OCI-M2 (cell line): Measurements from ENCODE around the gene DHRS11.
"Not testable (repeated sequence)": the region's sequence is repeated elsewhere in the genome, so short reads cannot be mapped to it uniquely, and the experiment has no call there.

Experiments used
- DNase-seq: peaks from one replicate; lab custom pipeline; 2025; ENCODE audit not compliant: unreplicated experiment; lab: John Stamatoyannopoulos, UW

DHRS11 gene

DNA sequence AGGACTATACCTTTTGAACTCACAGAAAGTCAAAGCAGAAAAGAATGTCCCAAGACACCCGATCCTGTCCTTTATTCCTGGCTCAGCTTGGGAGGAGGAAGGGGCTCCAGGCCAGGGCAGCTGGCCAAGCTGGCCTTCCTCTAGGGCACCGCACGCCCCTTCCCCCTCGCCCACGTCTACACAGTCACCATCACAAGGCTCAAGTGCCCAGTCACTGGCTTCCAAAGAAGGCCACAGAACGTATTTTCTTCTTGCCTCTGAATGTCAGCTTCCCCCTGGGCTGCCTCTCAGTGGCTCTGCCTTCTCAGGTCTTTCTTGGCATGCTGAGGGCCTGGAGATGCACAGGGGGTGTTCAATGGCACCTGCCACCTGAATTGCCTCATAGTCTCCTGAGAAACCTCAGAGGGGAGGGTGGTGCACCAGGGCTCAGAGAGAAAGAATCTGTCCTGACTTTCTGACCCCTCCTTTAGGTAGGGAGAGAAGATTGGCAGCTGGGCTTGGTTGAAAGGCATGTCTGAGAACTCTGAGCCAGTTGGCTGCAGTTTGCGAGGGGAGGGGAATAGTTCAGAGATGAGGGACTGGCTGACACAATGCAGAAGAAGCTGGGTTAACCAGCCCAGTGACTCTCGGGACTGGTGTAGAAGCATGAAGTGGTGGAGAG, 2.1 kb downstream of the DHRS11 start:
- DNase-seq: no peak

DNA sequence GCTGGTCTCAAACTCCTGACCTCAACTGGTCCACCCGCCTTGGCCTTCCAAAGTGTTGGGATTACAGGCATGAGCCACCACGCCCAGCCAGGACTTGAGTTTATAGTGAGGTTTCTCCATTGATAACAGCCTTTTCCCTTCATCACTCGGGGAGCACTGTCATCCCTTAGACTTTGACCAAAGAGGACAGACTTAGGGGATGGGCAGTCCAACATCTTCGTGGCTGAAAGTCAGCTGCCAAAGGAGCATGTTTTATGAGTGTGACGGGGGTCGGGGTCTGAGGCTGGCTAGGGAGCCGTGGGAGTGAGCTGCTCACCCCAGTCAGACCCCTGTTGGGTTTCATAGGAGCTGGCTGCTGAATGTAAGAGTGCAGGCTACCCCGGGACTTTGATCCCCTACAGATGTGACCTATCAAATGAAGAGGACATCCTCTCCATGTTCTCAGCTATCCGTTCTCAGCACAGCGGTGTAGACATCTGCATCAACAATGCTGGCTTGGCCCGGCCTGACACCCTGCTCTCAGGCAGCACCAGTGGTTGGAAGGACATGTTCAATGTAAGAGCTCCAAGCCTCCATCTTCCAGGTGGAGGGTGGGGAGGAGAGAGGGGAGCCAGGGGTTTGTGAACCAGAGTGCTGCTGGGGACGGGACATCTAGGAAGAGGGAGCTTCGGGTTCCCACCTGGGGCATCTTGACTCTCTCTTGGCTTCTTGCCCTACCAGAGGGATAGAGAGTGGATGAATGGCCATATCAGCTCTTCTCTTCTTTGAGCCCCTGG, 3.1 kb downstream of the DHRS11 start:
- no peak for DNase-seq

DNA sequence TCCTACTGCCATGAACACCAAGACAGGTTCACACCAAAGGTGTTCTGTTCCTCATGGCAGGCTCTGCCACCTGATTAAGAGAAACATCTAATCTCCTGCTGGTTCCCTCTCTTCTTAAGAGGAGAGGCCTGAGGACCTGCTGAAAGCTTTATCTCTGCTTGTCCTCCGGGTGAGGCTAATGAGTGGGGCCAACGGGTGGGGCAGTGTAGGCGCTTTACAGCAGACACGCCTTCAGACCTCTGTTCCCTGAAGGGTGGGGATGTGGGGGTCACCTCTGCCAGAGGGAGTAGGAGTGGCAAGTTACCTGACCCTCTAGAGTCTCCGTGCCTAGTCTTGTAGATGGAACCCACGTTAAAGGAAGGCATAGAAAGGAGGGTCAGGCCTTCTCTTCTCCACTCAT, 5.5 kb downstream of the DHRS11 start:
- DNase-seq: no peak

DNA sequence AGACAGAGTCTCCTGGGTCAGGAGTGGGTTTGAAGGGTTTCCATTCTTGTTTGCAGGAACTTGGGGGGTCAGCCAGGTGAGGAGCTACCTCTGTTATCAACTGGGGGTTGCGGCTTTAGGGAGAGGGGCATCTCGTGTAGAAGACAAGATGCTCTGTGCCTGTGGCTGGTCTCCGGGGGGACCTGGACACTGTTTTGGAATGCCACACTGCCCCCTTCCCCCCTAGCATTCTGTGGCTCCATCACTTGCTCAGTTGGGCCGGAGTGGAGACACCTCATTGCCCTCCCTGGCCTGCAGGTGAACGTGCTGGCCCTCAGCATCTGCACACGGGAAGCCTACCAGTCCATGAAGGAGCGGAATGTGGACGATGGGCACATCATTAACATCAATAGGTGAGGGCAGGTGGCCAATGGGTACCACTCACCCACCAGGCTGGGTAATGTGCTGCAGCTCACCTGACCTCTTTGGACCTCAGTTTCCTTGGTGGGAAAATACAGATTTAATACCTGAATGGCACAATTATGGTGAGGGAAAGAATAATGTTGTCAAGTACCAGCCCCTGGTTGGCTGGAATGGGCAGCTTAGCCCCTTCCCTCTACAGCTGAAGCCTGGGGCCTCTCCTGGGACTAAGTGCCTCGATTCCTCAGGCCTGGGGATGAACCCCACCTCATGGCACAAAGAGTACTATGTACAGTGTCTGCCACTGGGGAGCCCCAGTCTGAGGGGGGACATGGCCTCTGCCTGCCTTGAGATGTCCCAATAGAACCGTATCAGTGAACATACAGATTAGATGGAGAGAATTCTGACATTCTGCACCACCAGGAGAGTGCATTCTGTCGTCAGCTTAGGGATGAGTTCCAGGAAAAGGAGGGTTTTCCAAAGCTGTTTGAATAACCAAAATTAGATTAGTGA, 6.4 kb downstream of the DHRS11 start:
- DNase-seq: no peak

GRCh38 chr17:36598951-36599401, 7.3 kb downstream of the DHRS11 start:
- DNase-seq: no peak

GRCh38 chr17:36599546-36600250, 8.0 kb downstream of the DHRS11 start:
- DNase-seq: no peak

- DNase-seq: no peak
Observed at GRCh38 chr17:36600465-36600864, 8.8 kb downstream of the DHRS11 start.

GRCh38 chr17:36600936-36601302, 9.2 kb downstream of the DHRS11 start:
- DNase-seq: no peak

DNA sequence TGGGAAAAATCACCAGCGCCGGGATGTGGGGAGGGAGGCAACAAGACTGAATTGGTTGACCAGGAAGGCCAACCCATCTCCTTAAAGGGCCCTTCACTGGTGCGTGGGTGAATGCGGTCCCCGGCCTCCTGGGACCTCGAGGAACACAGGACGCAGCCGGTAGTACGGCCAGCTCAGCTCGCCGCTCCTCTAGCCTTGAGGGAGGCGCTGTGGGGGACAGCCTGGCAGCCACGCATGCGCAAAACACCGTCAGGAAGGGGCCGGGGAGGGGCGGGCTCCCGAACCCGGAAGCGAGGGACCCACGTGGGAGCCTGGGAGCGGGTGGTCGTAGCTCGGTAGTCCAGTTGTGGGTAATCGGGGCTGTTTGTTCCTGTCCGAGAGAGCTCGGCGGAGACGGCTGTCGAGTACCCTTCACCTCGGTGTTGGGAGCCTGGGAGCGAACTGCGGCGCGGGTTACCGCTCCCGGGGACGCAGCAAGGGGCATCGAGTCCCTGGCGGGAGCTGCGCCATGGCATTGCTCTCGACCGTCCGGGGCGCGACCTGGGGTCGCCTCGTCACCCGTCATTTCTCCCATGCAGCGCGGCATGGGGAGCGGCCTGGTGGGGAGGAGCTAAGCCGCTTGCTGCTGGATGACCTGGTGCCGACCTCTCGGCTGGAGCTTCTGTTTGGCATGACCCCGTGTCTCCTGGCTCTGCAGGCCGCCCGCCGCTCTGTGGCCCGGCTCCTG, 9.8 kb downstream of the DHRS11 start, which contains the start of gene MRM1:
Gene MRM1, plus strand, starts transcription at position 281 of the 727 bp plus-strand sequence. Its CDS starts 228 bp downstream, at position 509.
- peak; percentile 63 for DNase-seq

DNA sequence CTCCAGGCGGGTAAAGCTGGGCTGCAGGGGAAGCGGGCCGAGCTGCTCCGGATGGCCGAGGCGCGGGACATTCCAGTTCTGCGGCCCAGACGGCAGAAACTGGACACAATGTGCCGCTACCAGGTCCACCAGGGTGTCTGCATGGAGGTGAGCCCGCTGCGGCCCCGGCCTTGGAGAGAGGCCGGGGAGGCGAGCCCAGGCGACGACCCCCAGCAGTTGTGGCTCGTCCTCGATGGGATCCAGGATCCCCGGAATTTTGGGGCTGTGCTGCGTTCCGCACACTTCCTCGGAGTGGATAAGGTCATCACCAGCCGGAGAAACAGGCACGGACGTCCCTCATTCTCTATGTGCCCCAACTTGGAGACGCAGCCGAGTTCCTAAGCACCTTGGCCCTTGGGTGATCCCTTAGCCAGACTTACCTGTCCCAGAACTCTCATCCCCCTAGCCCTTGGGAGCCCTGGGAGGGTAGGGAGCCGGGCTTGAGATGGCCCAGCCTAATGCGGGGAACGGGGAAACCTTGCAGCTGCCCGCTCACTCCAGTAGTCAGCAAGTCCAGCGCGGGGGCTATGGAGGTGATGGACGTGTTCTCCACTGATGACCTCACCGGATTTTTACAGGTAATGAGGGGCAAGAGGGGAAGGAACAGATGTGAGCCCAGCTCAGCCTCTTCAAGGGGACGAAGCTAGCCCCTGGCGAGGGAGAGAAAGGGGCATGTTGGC, 10.5 kb downstream of the DHRS11 start:
- no peak for DNase-seq

- DNase-seq: peak; percentile 36
Observed at GRCh38 chr17:36602924-36603384, 11.3 kb downstream of the DHRS11 start.

DNA sequence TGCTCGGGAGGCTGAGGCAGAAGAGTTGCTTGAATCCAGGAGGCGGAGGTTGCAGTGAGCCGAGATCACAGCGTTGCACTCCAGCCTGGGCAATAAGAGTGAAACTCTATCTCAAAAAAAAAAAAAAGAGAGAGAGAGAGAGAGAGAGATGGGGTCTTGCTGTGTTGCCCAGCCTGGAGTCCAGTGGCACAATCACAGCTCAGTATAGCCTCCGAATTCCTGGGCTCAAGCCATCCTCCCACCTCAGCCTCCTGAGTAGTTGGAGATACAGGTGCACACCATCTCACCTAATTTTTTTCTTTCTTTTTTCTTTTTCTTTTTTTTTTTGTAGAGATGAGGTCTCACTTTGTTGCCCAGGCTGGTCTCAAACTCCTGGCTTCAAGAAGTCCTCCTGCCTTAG, 13.3 kb downstream of the DHRS11 start:
- not testable (repeated sequence) for DNase-seq

DNA sequence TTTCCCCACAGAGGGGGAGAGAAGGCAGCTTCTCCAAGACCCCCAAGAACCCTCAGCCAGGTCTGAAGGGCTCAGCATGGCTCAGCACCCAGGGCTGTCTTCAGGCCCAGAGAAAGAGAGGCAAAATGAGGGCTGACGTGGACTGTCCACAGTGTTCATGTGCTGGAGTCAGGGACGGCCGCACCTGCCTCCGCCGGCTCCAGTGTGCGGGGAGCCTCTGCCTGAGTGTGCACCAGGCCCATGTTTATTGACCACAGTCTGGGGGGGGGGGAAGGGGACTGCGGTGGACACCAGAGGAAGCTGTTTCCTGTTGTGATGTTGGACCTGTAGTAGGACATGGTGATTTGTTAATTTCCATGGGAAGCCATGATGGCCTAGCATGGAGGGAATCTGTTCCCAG, 16.6 kb downstream of the DHRS11 start:
- no peak for DNase-seq

DNA sequence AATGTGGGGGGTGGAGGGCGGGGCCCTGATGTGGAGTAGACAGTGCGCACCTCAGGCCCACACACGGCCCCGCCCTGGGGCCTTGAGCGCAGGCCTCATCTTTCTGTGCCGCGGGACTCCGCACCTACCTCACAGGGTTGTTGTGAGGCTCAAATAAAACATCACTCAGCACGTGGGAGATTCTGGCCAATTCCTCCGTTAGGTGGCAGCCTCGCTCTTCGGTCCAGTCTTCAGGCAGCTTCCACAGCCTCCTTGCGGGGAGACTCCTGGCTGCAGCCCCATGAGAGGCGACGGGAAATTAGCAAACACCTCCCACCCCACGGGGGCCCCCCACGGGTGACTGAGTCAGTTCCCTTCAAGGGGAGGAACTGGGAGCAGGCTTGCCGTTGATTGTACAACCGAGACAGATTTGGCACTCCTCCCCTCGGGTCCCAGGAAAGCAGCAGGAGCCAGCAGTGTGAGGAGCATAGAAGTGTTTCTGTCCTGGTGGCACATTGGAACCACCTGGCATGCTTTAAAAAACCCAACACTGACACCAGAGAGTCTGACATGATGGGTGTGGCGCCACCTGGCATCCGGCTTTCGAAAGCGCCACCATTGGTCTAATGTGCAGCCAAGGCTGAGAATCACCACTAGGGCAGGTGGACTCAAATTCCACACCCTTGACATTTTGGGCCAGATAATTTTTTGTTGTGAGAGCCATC, 17.3 kb downstream of the DHRS11 start:
- DNase-seq: no peak

GRCh38 chr17:36609498-36609862, 17.8 kb downstream of the DHRS11 start:
- DNase-seq: no peak

GRCh38 chr17:36610474-36610873, 18.8 kb downstream of the DHRS11 start:
- no peak for DNase-seq

DNA sequence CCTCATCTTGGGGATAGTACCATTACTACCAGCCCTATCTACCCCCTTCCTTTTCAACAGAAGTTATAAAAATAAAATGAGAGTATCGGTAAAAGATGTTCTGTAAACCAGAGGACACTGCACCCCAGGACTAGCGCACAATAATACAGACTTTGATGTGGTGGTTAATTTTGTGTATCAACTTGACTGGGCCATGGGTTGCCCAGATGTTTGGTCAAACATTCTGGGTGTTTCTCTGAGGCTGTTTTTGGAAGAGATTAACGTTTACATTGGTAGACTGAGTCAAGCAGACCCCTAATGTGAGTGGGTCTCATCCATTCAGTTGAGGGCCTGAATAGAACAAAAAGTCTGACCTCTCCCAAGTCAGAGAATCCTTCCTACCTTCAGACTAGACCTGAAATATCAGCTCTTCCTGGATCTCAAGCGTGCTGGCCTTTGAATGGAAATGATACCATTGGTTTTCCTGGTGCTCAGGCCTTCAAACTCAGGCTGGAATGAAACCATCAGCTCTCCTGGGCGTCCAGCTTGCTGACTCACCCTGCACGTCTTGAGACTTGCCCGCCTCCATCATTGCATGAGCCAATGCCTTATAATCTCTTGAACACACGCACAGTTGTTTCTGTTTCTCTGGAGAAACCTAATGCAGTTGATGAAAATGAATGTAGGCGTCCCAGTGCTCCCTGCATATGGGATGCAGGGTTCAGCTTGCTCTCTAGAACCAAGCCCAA, 19.8 kb downstream of the DHRS11 start:
- DNase-seq: no peak

DNA sequence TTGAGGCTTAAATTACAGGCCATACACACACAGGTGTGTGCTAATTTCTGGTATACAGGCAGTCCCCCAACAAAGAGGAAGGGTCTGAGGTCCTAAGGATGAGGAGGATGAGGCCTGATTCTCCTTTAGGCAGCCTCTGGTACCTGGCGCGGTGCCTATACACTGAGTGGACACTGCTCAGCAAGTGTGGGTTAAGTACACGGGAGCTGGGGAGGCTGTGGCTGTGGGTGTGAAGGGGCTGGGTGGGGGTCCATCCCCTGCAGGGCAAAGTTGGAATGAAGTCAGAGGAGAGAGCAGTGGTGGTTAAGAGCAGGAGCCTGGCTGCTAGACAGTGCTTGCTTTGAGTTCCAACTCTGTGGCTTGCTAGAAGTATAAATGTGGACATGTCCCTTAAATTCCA, 20.6 kb downstream of the DHRS11 start:
- no peak for DNase-seq
